DOHH2 (cell line): Measurements from ENCODE around the gene COIL.

Experiments
- H3F3A ChIP-seq: fragments of 200-600 bp; sonication (generic), shearing (Covaris generic); 2 replicates; pipeline ENCODE4 v1.6.0; 2016; ENCODE audit warnings: antibody characterized with exemption, mild to moderate bottlenecking; ENCODE audit not compliant: control insufficient read depth, insufficient read depth
- H3K27ac ChIP-seq: fragments of 200-600 bp; sonication (generic); 2 replicates; pipeline ENCODE4 v1.5.1; 2014; ENCODE audit warnings: low read depth, mild to moderate bottlenecking, low read length, moderate library complexity
- H3K27me3 ChIP-seq: fragments of 200-600 bp; sonication (generic); 2 replicates; pipeline ENCODE4 v1.6.1; 2014; ENCODE audit warnings: mild to moderate bottlenecking, low read length, mixed read lengths; ENCODE audit not compliant: control insufficient read depth
- H3K36me3 ChIP-seq: fragments of 200-600 bp; sonication (generic); 2 replicates; pipeline ENCODE4 v1.6.1; 2014; ENCODE audit warnings: mild to moderate bottlenecking, low read length, moderate library complexity, mixed read lengths; ENCODE audit not compliant: control insufficient read depth
- H3K4me1 ChIP-seq: fragments of 200-600 bp; sonication (generic); 2 replicates; pipeline ENCODE4 v1.6.1; 2014; ENCODE audit warnings: mild to moderate bottlenecking, low read length, mixed read lengths; ENCODE audit not compliant: control insufficient read depth
- H3K4me2 ChIP-seq: fragments of 200-600 bp; sonication (generic); 2 replicates; pipeline ENCODE4 v1.6.0; 2014; ENCODE audit warnings: mild to moderate bottlenecking, low read length, moderate library complexity
- H3K4me3 ChIP-seq: fragments of 200-600 bp; sonication (generic); 2 replicates; pipeline ENCODE4 v1.5.1; 2014; ENCODE audit warnings: mild to moderate bottlenecking, low read length, mixed read lengths
- H3K79me2 ChIP-seq: fragments of 200-600 bp; sonication (generic); 2 replicates; pipeline ENCODE4 v1.6.1; 2014; ENCODE audit warnings: mild to moderate bottlenecking, low read length, mixed read lengths; ENCODE audit not compliant: control insufficient read depth
- H3K9me2 ChIP-seq: fragments of 200-600 bp; sonication (generic); replicated peaks from 2 replicates; pipeline ENCODE4 v1.6.1; 2014; ENCODE audit warnings: mild to moderate bottlenecking, low read length, mixed read lengths; ENCODE audit not compliant: control insufficient read depth
- H3K9me3 ChIP-seq: fragments of 200-600 bp; sonication (generic); 2 replicates; pipeline ENCODE4 v1.6.1; 2014; ENCODE audit warnings: antibody characterized with exemption, low read length, mixed read lengths; ENCODE audit not compliant: control insufficient read depth, insufficient read depth
- H4K20me1 ChIP-seq: fragments of 200-600 bp; sonication (generic); 2 replicates; pipeline ENCODE4 v1.6.0; 2014; ENCODE audit warnings: low read depth, mild to moderate bottlenecking, antibody characterized with exemption, low read length, moderate library complexity; ENCODE audit not compliant: control insufficient read depth, insufficient read depth
- EZH2phosphoT487 ChIP-seq: fragments of 200-600 bp; sonication (generic); IDR thresholded peaks from 2 replicates; pipeline ENCODE4 v1.6.1; 2017; ENCODE audit warnings: borderline replicate concordance, mild to moderate bottlenecking, antibody characterized with exemption, low read length, moderate library complexity, mixed read lengths
- TF ChIP-seq, protein P1 (sequence below): fragments of 200-600 bp; sonication (generic); IDR thresholded peaks from one replicate; pipeline ENCODE4 v1.5.1; 2014; ENCODE audit warnings: antibody characterized with exemption, mild to moderate bottlenecking, low read depth, low read length; ENCODE audit not compliant: poor library complexity, severe bottlenecking

COIL gene

GRCh38 chr17:56974055-56974454, 13.2 kb upstream of the COIL start:
- no peak overlapping the region for H3K4me2 ChIP-seq
- peaks cover 3% of the 10 kb centered on the region; the same call in 1 of the 2 replicates for H3K27me3 ChIP-seq
- H3K27ac ChIP-seq = no peak overlapping the region
- no peaks in the 10 kb centered on the region for H3K9me3 ChIP-seq
- H3K79me2 ChIP-seq = peaks cover 11% of the 10 kb centered on the region
- H3F3A ChIP-seq = no peaks in the 10 kb centered on the region
- no peak for TF ChIP-seq EZH2phosphoT487
- TF ChIP-seq, protein P1, sequence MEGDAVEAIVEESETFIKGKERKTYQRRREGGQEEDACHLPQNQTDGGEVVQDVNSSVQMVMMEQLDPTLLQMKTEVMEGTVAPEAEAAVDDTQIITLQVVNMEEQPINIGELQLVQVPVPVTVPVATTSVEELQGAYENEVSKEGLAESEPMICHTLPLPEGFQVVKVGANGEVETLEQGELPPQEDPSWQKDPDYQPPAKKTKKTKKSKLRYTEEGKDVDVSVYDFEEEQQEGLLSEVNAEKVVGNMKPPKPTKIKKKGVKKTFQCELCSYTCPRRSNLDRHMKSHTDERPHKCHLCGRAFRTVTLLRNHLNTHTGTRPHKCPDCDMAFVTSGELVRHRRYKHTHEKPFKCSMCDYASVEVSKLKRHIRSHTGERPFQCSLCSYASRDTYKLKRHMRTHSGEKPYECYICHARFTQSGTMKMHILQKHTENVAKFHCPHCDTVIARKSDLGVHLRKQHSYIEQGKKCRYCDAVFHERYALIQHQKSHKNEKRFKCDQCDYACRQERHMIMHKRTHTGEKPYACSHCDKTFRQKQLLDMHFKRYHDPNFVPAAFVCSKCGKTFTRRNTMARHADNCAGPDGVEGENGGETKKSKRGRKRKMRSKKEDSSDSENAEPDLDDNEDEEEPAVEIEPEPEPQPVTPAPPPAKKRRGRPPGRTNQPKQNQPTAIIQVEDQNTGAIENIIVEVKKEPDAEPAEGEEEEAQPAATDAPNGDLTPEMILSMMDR = no peak
- no peaks in the 10 kb centered on the region for H3K9me2 ChIP-seq
- no peak overlapping the region for H3K4me3 ChIP-seq
- peaks cover 6% of the 10 kb centered on the region for H3K4me1 ChIP-seq
- no peaks in the 10 kb centered on the region for H3K36me3 ChIP-seq
- no peaks in the 10 kb centered on the region for H4K20me1 ChIP-seq

- peaks cover 5% of the 10 kb centered on the region for H3K79me2 ChIP-seq
- no peak for TF ChIP-seq EZH2phosphoT487
- TF ChIP-seq, protein P1 = no peak
- H3K27ac ChIP-seq = no peak overlapping the region
- no peaks in the 10 kb centered on the region for H3F3A ChIP-seq
- H3K27me3 ChIP-seq = peaks cover 3% of the 10 kb centered on the region; the same call in 1 of the 2 replicates
- H3K9me2 ChIP-seq = no peaks in the 10 kb centered on the region
- no peaks in the 10 kb centered on the region for H4K20me1 ChIP-seq
- no peak overlapping the region for H3K4me3 ChIP-seq
- no peaks in the 10 kb centered on the region for H3K36me3 ChIP-seq
- no peak overlapping the region for H3K4me2 ChIP-seq
- H3K4me1 ChIP-seq = peaks cover under 1% of the 10 kb centered on the region
- no peaks in the 10 kb centered on the region for H3K9me3 ChIP-seq
These were observed 12.7 kb upstream of the COIL start for GRCh38 chr17:56973520-56973919.

GRCh38 chr17:56972111-56972730, 11.4 kb upstream of the COIL start:
- H3K4me2 ChIP-seq = no peak overlapping the region
- H3F3A ChIP-seq = no peaks in the 10 kb centered on the region
- TF ChIP-seq, protein P1 = no peak
- TF ChIP-seq EZH2phosphoT487 = no peak
- H3K27me3 ChIP-seq = peaks cover 3% of the 10 kb centered on the region; the same call in 1 of the 2 replicates
- no peaks in the 10 kb centered on the region; the same call in 1 of the 2 replicates for H3K4me1 ChIP-seq
- H3K36me3 ChIP-seq = no peaks in the 10 kb centered on the region
- H3K9me2 ChIP-seq = no peaks in the 10 kb centered on the region
- H4K20me1 ChIP-seq = no peaks in the 10 kb centered on the region
- no peaks in the 10 kb centered on the region for H3K9me3 ChIP-seq
- no peak overlapping the region for H3K27ac ChIP-seq
- no peak overlapping the region for H3K4me3 ChIP-seq
- H3K79me2 ChIP-seq = no peaks in the 10 kb centered on the region
